GM12873 (cell line): ENCODE data around the gene PLPP2.

ENCODE experiments used
- CTCF ChIP-seq: IDR thresholded peaks from 2 replicates; pipeline ENCODE4 v1.5.1; 2012; ENCODE audit warnings: low read depth, mild to moderate bottlenecking, moderate library complexity, low read length, control low read depth; ENCODE audit not compliant: insufficient read depth; ENCODE audit errors: missing control alignments

Gene PLPP2

GRCh38 chr19:290372-291005, 714 bp downstream of the PLPP2 start:
- no peak for TF ChIP-seq CTCF

- TF ChIP-seq CTCF: no peak
Measured at GRCh38 chr19:289651-290371, 1.4 kb downstream of the PLPP2 start.

- TF ChIP-seq CTCF: no peak
Measured at GRCh38 chr19:288911-289310, 2.3 kb downstream of the PLPP2 start.

GRCh38 chr19:287381-287871, 3.8 kb downstream of the PLPP2 start:
- TF ChIP-seq CTCF: no peak

GRCh38 chr19:283395-283794, 7.8 kb downstream of the PLPP2 start:
- TF ChIP-seq CTCF: no peak

- TF ChIP-seq CTCF: no peak
Measured at GRCh38 chr19:282501-282900, 8.7 kb downstream of the PLPP2 start.

GRCh38 chr19:281992-282391, 9.2 kb downstream of the PLPP2 start:
- peak; percentile 25 for TF ChIP-seq CTCF
